H1 (cell line): ENCODE data around the gene PXDN. TPM values are rescaled to one million over a fixed set of nuclear protein-coding genes. Genes with fewer than 3 reads are reported as not detected.
A peak's percentile ranks its signal among the peaks of the same experiment; 100 is the strongest.

Experiments
- CTCF ChIA-PET: fragments of 300-600 bp; sonication (Branson Sonifier 250); formaldehyde crosslinking; loops from one replicate; lab custom pipeline; 2021; ENCODE audit not compliant: partially characterized antibody; lab: Charles Lee
- POLR2A ChIA-PET: fragments of 300-600 bp; sonication (Branson Sonifier 250); formaldehyde crosslinking; loops from one replicate; lab custom pipeline; 2021; ENCODE audit warnings: inconsistent platforms; ENCODE audit not compliant: partially characterized antibody; lab: Charles Lee
- DNase-seq, 2 experiments: peaks; one replicate each; pipeline versions ENCODE4 v3.0.0 to v3.0.0-alpha.2; 2010 to 2022; ENCODE audit warnings: low spot score in 2 of 2, low read depth in 1 of 2, mixed read lengths in 1 of 2
- FAIRE-seq: peaks from 2 replicates; lab custom pipeline; 2011; peaks lifted over from hg19 to GRCh38; lab: Jason Lieb, UNC
- H2AFZ ChIP-seq: 2 replicates; pipeline ENCODE4 v1.8.1; 2012; ENCODE audit warnings: low read length, inconsistent platforms
- H2AK5ac ChIP-seq: 2 replicates; pipeline ENCODE4 v1.6.1; 2013; ENCODE audit warnings: low read depth, low read length
- H2BK120ac ChIP-seq: replicated peaks from 2 replicates; pipeline ENCODE3; 2013; ENCODE audit warnings: low read depth, low read length, inconsistent platforms
- H2BK12ac ChIP-seq: 2 replicates; pipeline ENCODE4 v1.6.1; 2013; ENCODE audit warnings: low read depth, low read length
- H2BK15ac ChIP-seq: 2 replicates; pipeline ENCODE4 v1.6.1; 2013; ENCODE audit warnings: low read length
- H2BK20ac ChIP-seq: 2 replicates; pipeline ENCODE4 v1.6.1; 2013; ENCODE audit warnings: low read length
- H2BK5ac ChIP-seq: 2 replicates; pipeline ENCODE4 v1.6.1; 2013; ENCODE audit warnings: low read depth, low read length
- H3K14ac ChIP-seq: 2 replicates; pipeline ENCODE4 v1.6.1; 2013; ENCODE audit warnings: inconsistent platforms; ENCODE audit not compliant: insufficient read length
- H3K18ac ChIP-seq: 2 replicates; pipeline ENCODE4 v1.6.1; 2013; ENCODE audit warnings: low read length; ENCODE audit errors: extremely low read depth
- H3K23ac ChIP-seq: 2 replicates; pipeline ENCODE4 v1.6.1; 2013; ENCODE audit warnings: inconsistent platforms; ENCODE audit not compliant: insufficient read length
- H3K23me2 ChIP-seq: 2 replicates; pipeline ENCODE4 v1.6.1; 2013; ENCODE audit warnings: low read depth, low read length
- H3K27ac ChIP-seq: 2 replicates; pipeline ENCODE4 v1.6.1; 2011; ENCODE audit warnings: low read depth, low read length, inconsistent platforms
- H3K27me3 ChIP-seq, 4 experiments: replicated peaks in 1 of 4; 1 replicate in 1 of 4; 2 replicates in 3 of 4; pipeline versions ENCODE4 v1.6.1 to v1.8.1; 2011 to 2013; ENCODE audit warnings: low read length in 3 of 4, mild to moderate bottlenecking in 3 of 4, inconsistent platforms in 2 of 4, mixed read lengths in 2 of 4, moderate library complexity in 1 of 4; ENCODE audit not compliant: control insufficient read depth in 3 of 4, insufficient read depth in 3 of 4; ENCODE audit errors: extremely low read depth in 1 of 4
- H3K36me3 ChIP-seq, 4 experiments: 2 replicates each; pipeline versions ENCODE4 v1.6.1 to v1.8.1; 2011 to 2013; ENCODE audit warnings: mild to moderate bottlenecking in 4 of 4, low read length in 3 of 4, moderate library complexity in 2 of 4, control low read depth in 1 of 4, inconsistent platforms in 1 of 4; ENCODE audit not compliant: insufficient read depth in 4 of 4, control insufficient read depth in 2 of 4
- H3K4ac ChIP-seq: replicated peaks from 2 replicates; pipeline ENCODE3; 2013; ENCODE audit warnings: low read length, low read depth, mixed read lengths, inconsistent platforms; ENCODE audit not compliant: insufficient read length
- H3K4me1 ChIP-seq, 4 experiments: replicated peaks in 1 of 4; 1 replicate in 1 of 4; 2 replicates in 3 of 4; pipeline versions ENCODE4 v1.6.1 to v1.8.1; 2011 to 2013; ENCODE audit warnings: low read length in 3 of 4, inconsistent platforms in 2 of 4, mixed read lengths in 1 of 4; ENCODE audit not compliant: insufficient read depth in 4 of 4, control insufficient read depth in 3 of 4
- H3K4me2 ChIP-seq, 2 experiments: 2 replicates each; pipeline versions ENCODE4 v1.6.1 to v1.8.1; 2011 to 2013; ENCODE audit warnings: low read depth in 2 of 2, low read length in 2 of 2, control low read depth in 1 of 2, inconsistent platforms in 1 of 2, mild to moderate bottlenecking in 1 of 2; ENCODE audit not compliant: insufficient read depth in 1 of 2
- H3K4me3 ChIP-seq, 4 experiments: fragments of 200-600, 300-600 bp in 1 of 4; sonication (generic), shearing (Covaris generic), sonication (Bioruptor Twin) in 1 of 4; 2 replicates each; pipeline versions ENCODE4 v1.5.1 to v1.8.1; 2011 to 2016; ENCODE audit warnings: low read length in 4 of 4, low read depth in 3 of 4, control low read depth in 2 of 4, inconsistent platforms in 2 of 4, mild to moderate bottlenecking in 2 of 4, mixed read lengths in 1 of 4, moderate library complexity in 1 of 4; ENCODE audit not compliant: insufficient read depth in 2 of 4; ENCODE audit errors: extremely low read depth in 1 of 4
- H3K56ac ChIP-seq: replicated peaks from 2 replicates; pipeline ENCODE3; 2013; ENCODE audit warnings: low read depth, mild to moderate bottlenecking, mixed read lengths, low read length, inconsistent platforms; ENCODE audit not compliant: insufficient read length
- H3K79me1 ChIP-seq: 2 replicates; pipeline ENCODE4 v1.6.1; 2013; ENCODE audit warnings: low read depth, low read length, control low read depth
- H3K79me2 ChIP-seq, 2 experiments: 2 replicates each; pipeline versions ENCODE4 v1.6.1 to v1.8.1; 2012 to 2013; ENCODE audit warnings: low read length in 2 of 2, mild to moderate bottlenecking in 2 of 2, inconsistent platforms in 1 of 2; ENCODE audit not compliant: insufficient read depth in 2 of 2, control insufficient read depth in 1 of 2
- H3K9ac ChIP-seq, 4 experiments: replicated peaks in 1 of 4; 1 replicate in 1 of 4; 2 replicates in 3 of 4; pipeline versions ENCODE4 v1.6.1 to v1.8.1; 2011 to 2013; ENCODE audit warnings: low read depth in 3 of 4, low read length in 3 of 4, control low read depth in 2 of 4, mild to moderate bottlenecking in 2 of 4, moderate library complexity in 2 of 4, inconsistent platforms in 1 of 4; ENCODE audit errors: extremely low read depth in 1 of 4
- H3K9me3 ChIP-seq, 2 experiments: 2 replicates each; pipeline versions ENCODE4 v1.6.1 to v1.8.1; 2012 to 2013; ENCODE audit warnings: mild to moderate bottlenecking in 2 of 2, moderate library complexity in 2 of 2, control low read depth in 1 of 2, inconsistent platforms in 1 of 2, low read depth in 1 of 2, low read length in 1 of 2, mixed read lengths in 1 of 2; ENCODE audit not compliant: insufficient read depth in 2 of 2
- H4K20me1 ChIP-seq, 2 experiments: replicated peaks in 1 of 2; 2 replicates each; pipeline versions ENCODE3 to v1.8.1; 2011 to 2013; ENCODE audit warnings: inconsistent platforms in 2 of 2, low read length in 2 of 2, mild to moderate bottlenecking in 1 of 2; ENCODE audit not compliant: insufficient read depth in 2 of 2, control insufficient read depth in 1 of 2
- H4K5ac ChIP-seq: 2 replicates; pipeline ENCODE4 v1.6.1; 2013; ENCODE audit warnings: low read length, low read depth, mixed read lengths, inconsistent platforms; ENCODE audit not compliant: insufficient read length
- H4K8ac ChIP-seq: 2 replicates; pipeline ENCODE4 v1.8.0; 2013; ENCODE audit warnings: mild to moderate bottlenecking, moderate library complexity, low read length, inconsistent platforms; ENCODE audit not compliant: insufficient read depth; ENCODE audit errors: extremely low read depth
- H4K91ac ChIP-seq: replicated peaks from 2 replicates; pipeline ENCODE3; 2013; ENCODE audit warnings: low read length, mixed read lengths, inconsistent platforms; ENCODE audit not compliant: insufficient read length
- BACH1 ChIP-seq: IDR thresholded peaks from 2 replicates; pipeline ENCODE4 v1.6.1; 2012; ENCODE audit warnings: low read length, improper control_type of control experiment
- BCL11A ChIP-seq, 2 experiments: IDR thresholded peaks; one replicate each; pipeline ENCODE4 v1.6.1; 2011; ENCODE audit warnings: low read depth in 2 of 2, low read length in 2 of 2, mild to moderate bottlenecking in 2 of 2
- BRCA1 ChIP-seq: IDR thresholded peaks from 2 replicates; pipeline ENCODE4 v1.6.1; 2012; ENCODE audit warnings: low read depth, low read length, improper control_type of control experiment
- CBX5 ChIP-seq: fragments of 300-800, 300-1000 bp; sonication (generic); IDR thresholded peaks from 2 replicates; pipeline ENCODE4 v1.7.1; 2016; ENCODE audit warnings: antibody characterized with exemption, low read length, low read depth
- CEBPB ChIP-seq: IDR thresholded peaks from 2 replicates; pipeline ENCODE4 v1.6.1; 2012; ENCODE audit warnings: low read depth, low read length
- CTBP2 ChIP-seq: IDR thresholded peaks from 2 replicates; pipeline ENCODE4 v1.7.0; 2011; ENCODE audit warnings: borderline replicate concordance, mild to moderate bottlenecking, moderate library complexity, mixed read lengths, low read length; ENCODE audit not compliant: insufficient read depth, insufficient read length
- EZH2 ChIP-seq: fragments of 200-600 bp; sonication (generic); IDR thresholded peaks from 2 replicates; pipeline ENCODE4 v1.7.1; 2012; ENCODE audit warnings: low read depth, mild to moderate bottlenecking, moderate library complexity, low read length, inconsistent platforms; ENCODE audit not compliant: severe bottlenecking
- JUND ChIP-seq: IDR thresholded peaks from 2 replicates; pipeline ENCODE4 v1.6.1; 2011; ENCODE audit warnings: mild to moderate bottlenecking, improper control_type of control experiment, low read length
- KDM4A ChIP-seq: IDR thresholded peaks from one replicate; pipeline ENCODE4 v1.7.1; 2012; ENCODE audit warnings: low read depth, mild to moderate bottlenecking, moderate library complexity, low read length, inconsistent platforms; ENCODE audit not compliant: severe bottlenecking
- RBBP5 ChIP-seq: IDR thresholded peaks from 2 replicates; pipeline ENCODE4 v1.7.1; 2012; ENCODE audit warnings: low read depth, mild to moderate bottlenecking, inconsistent platforms, low read length, moderate library complexity, borderline replicate concordance
- RFX5 ChIP-seq: IDR thresholded peaks from 2 replicates; pipeline ENCODE4 v1.6.1; 2011; ENCODE audit warnings: low read depth, low read length, improper control_type of control experiment, borderline replicate concordance
- SIRT6 ChIP-seq: IDR thresholded peaks from one replicate; pipeline ENCODE4 v1.7.1; 2012; ENCODE audit warnings: low read length, inconsistent platforms
- TCF12 ChIP-seq: IDR thresholded peaks from 2 replicates; pipeline ENCODE4 v1.6.1; 2011; ENCODE audit warnings: low read depth, mild to moderate bottlenecking, low read length
- TEAD4 ChIP-seq: IDR thresholded peaks from 2 replicates; pipeline ENCODE4 v1.6.1; 2012; ENCODE audit warnings: low read depth, low read length, inconsistent platforms, mixed read lengths
- YY1 ChIP-seq: IDR thresholded peaks from 2 replicates; pipeline ENCODE4 v1.6.1; 2011; ENCODE audit warnings: low read depth, mild to moderate bottlenecking, low read length
- WGBS, 2 experiments: shearing (Covaris generic) in 1 of 2; methylation state at CpG; one replicate each; pipeline versions ENCODE4 v1.1.6 to v1.1.7; 2013 to 2015; ENCODE audit warnings: low lambda C conversion rate in 2 of 2, mixed read lengths in 2 of 2, inconsistent platforms in 1 of 2, low coverage in 1 of 2, missing lambda C conversion rate in 1 of 2; ENCODE audit not compliant: insufficient replicate concordance in 2 of 2, insufficient coverage in 1 of 2, insufficient read length in 1 of 2; ENCODE audit errors: extremely low coverage in 1 of 2, missing lambda C conversion rate in 1 of 2; 5-methylcytosine and 5-hydroxymethylcytosine counted together
- polyA plus RNA-seq, 7 experiments: library from polyadenylated mRNA; depleted of rRNA in 3 of 7; stranded (reverse) in 5 of 7; unstranded in 2 of 7; fragments of >200 nt in 5 of 7; fragments of 200-250 nt in 2 of 7; gene quantifications; 1 replicate in 5 of 7; 2 replicates in 1 of 7; 4 replicates in 1 of 7; pipeline versions ENCODE4 v1.2.1 to v1.2.3, GENCODE V29; 2011 to 2013; ENCODE audit warnings: missing spikeins in 2 of 7, mixed read lengths in 2 of 7
- total RNA-seq: library from RNA; stranded (reverse); fragmentation: NEBNext Ultra II Directional; extraction: Animal tissue kit (Norgen Biotek cat#: 25700); gene quantifications from 2 replicates; pipeline ENCODE4 v1.2.1, GENCODE V29; 2021

Gene PXDN
- total and polyA plus RNA-seq, 2 of the 8 experiments (the other 6 are each of a cell fraction or from before 2014, with no cell fraction given): 104 to 141 TPM

GRCh38 chr2:1688161-1688560 lies 56.2 kb downstream of the PXDN start:
- Histone ChIP-seq H3K36me3 (peaks cover 0 to 38% (median 3%) of the 10 kb centered on the region in 4 experiments; a peak in 4 of 8 replicates), H4K20me1 (peaks cover 3 to 5% of the 10 kb centered on the region in 2 experiments), H4K5ac (no peak overlapping the region), H2BK12ac (no peak overlapping the region), H2AK5ac (no peak overlapping the region), H3K27me3 (no peaks in the 10 kb centered on the region), H3K56ac (no peak overlapping the region), H2BK5ac (no peak overlapping the region), H4K91ac (no peak overlapping the region), H3K4me2 (no peak overlapping the region), H3K23me2 (no peaks in the 10 kb centered on the region), H3K9ac (no peak overlapping the region), H3K79me1 (no peaks in the 10 kb centered on the region; the same call in 1 of the 2 replicates), H4K8ac (peak overlapping the region; percentile 60), H3K23ac (no peak overlapping the region), H3K18ac (no peak overlapping the region), H3K4ac (no peak overlapping the region), H3K9me3 (no peaks in the 10 kb centered on the region), H2BK20ac (no peak overlapping the region), H3K27ac (no peak overlapping the region), H3K4me1 (peaks cover 0 to 11% (median 5%) of the 10 kb centered on the region in 4 experiments; a peak in 5 of 7 replicates), H3K79me2 (peaks cover 0 to under 1% of the 10 kb centered on the region in 2 experiments; a peak in 1 of 4 replicates), H2AFZ (no peak overlapping the region), H3K14ac (no peak overlapping the region), H2BK120ac (no peak overlapping the region), H3K4me3 (no peak overlapping the region), H2BK15ac (no peak overlapping the region)
- WGBS, 2 experiments: 93% methylated on average over 11 of the region's 11 CpGs; no CpG with 5 or more reads in 1 of the 2 experiments
- DNase-seq (no peak), FAIRE-seq (no peak)
- CTCF ChIA-PET: interaction anchor here (0.7 to 3.7 kb wide), 9 partner anchors 8 to 128 kb away, joined by 3 to 17 read pairs (median 3); no protein-coding TSS in a partner anchor
- POLR2A ChIA-PET: interaction anchor here (1.7 to 1.8 kb wide), 2 partner anchors 9 to 40 kb away, joined by 4 to 6 read pairs; no protein-coding TSS in a partner anchor
- TF ChIP-seq EZH2 (no peak), TCF12 (no peak), JUND (no peak), RFX5 (no peak), BRCA1 (no peak), CEBPB (no peak), RBBP5 (no peak), CTBP2 (no peak), CBX5 (no peak), SIRT6 (no peak), YY1 (no peak), BCL11A (IDR thresholded peaks at IDR 0.05; ENCODE audit: low read depth in 2 of 2, low read length in 2 of 2) (no peak), BACH1 (no peak), TEAD4 (no peak), KDM4A (no peak)
